Stomach (tissue), 4 donors: ENCODE data around the gene RD3L.

ENCODE experiments used
- EP300 ChIP-seq: sonication (generic); formaldehyde crosslinking; IDR thresholded peaks from one replicate; pipeline ENCODE4 v1.6.1; 2017; ENCODE audit warnings: antibody characterized with exemption
- POLR2A ChIP-seq, 4 donors: fragments of 450-650 bp; IDR thresholded peaks; one replicate each; pipeline ENCODE4 v1.6.1; 2016; ENCODE audit warnings: antibody characterized with exemption in 4 of 4, control low read depth in 2 of 4, mild to moderate bottlenecking in 1 of 4, moderate library complexity in 1 of 4
- TF ChIP-seq, protein P1 (sequence below), 7 experiments: fragments of 450-650 bp in 4 of 7; fragments of 200-600 bp in 3 of 7; sonication (generic) in 3 of 7; IDR thresholded peaks; one replicate each; pipeline ENCODE4 v1.5.1; 2016 to 2019; ENCODE audit warnings: antibody characterized with exemption in 7 of 7, control low read depth in 2 of 7, mild to moderate bottlenecking in 1 of 7

DNA sequence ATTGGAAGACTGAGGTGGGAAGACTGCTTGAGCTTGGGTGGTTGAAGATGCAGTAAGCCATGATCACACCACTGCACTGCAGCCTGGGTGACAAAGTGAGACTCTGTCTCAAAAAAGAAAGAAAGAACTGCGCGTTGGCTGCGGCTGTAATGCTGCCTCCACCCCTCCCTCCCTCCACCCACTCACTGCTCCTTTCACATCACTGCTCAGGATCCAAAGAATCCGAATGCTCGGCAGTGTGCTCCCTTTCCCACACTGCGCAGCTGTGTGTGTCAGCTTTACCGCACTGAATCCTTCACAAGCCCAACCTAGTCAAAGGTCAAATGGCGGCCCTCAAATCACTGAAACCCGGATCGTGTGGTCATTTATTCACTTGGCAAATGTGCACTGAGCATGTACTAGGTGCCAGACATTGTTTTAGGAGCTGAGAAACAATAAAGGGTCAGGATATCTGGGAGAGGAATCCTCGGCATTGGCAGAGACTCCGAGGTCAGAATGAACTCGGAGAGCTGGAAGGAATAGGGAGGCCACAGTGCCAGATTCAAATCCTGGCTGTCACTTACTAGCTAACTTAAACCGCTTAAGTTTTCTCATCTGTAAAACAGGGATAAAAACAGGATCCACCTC lies 25.6 kb downstream of the RD3L start:
- TF ChIP-seq, protein P1, sequence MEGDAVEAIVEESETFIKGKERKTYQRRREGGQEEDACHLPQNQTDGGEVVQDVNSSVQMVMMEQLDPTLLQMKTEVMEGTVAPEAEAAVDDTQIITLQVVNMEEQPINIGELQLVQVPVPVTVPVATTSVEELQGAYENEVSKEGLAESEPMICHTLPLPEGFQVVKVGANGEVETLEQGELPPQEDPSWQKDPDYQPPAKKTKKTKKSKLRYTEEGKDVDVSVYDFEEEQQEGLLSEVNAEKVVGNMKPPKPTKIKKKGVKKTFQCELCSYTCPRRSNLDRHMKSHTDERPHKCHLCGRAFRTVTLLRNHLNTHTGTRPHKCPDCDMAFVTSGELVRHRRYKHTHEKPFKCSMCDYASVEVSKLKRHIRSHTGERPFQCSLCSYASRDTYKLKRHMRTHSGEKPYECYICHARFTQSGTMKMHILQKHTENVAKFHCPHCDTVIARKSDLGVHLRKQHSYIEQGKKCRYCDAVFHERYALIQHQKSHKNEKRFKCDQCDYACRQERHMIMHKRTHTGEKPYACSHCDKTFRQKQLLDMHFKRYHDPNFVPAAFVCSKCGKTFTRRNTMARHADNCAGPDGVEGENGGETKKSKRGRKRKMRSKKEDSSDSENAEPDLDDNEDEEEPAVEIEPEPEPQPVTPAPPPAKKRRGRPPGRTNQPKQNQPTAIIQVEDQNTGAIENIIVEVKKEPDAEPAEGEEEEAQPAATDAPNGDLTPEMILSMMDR (IDR thresholded peaks at IDR 0.05): no peak
- TF ChIP-seq POLR2A (IDR thresholded peaks at IDR 0.05) (no peak), EP300 (no peak)
